GM18951 (cell line): ENCODE measurements around the gene ADTRP.

Experiments used
- POLR2A ChIP-seq: IDR thresholded peaks from 4 replicates; pipeline ENCODE4 v1.6.1; 2011; ENCODE audit warnings: mild to moderate bottlenecking; ENCODE audit not compliant: insufficient read length, insufficient read depth; ENCODE audit errors: extremely low read depth
- in situ Hi-C: fragments of 300-500 bp; cut with MboI; formaldehyde crosslinking; loops from one replicate; pipeline ENCODE4 v1.12.0; 2022; ENCODE audit warnings: low sequenced_read_pairs, mixed read lengths, inconsistent platforms; ENCODE audit not compliant: unreplicated experiment

Gene ADTRP

DNA sequence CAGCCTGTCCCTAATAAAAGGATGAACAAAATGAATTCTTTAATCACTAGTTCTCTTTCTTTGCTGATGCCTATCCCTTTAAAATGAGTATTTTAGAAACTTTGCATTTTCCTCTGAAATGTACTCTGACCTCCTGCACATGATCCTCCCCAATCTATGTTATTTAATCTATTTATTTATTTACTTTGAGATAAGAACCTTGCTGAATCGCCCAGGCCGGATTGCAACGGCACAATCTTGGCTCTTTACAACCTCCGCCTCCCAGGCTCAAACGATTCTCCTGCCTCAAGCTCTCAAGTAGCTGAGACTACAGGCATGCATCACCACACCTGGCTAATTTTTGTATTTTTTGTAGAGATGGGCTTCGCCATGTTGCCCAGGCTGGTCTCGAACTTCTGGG is 27.9 kb downstream of the ADTRP start:
- no peak for TF ChIP-seq POLR2A
- in situ Hi-C loops, result no loop called here

DNA sequence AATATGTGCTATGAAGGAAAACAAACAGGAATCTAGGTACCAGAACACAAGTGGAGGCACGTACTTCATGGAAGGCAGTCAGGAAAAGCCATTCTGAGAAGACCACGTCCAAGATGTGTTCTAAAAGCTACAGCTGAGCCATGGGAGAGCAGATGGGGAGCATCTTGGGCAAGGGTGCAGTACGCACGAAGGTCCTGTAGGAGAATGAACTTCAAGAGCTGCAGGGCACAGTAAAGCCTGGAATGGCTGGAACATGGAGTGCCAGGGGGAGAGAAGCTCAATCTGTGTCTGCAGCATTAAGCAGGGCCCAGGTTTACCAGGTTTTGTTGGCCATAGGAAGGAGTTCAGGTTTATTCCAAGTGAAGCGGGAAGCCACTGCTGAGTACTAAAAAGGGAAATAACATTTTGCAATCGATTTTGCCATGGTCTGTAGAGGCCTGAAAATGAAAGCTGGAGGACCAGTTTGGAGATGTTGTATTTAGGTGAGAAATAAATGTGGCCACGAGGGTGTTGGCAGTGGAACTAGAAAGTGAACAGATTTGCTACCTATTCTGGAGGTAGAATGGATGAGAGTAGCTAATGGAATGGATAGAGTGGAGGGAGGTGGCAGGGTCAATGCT is 29.9 kb downstream of the ADTRP start:
- no peak for TF ChIP-seq POLR2A
- in situ Hi-C loops, result no loop called here

DNA sequence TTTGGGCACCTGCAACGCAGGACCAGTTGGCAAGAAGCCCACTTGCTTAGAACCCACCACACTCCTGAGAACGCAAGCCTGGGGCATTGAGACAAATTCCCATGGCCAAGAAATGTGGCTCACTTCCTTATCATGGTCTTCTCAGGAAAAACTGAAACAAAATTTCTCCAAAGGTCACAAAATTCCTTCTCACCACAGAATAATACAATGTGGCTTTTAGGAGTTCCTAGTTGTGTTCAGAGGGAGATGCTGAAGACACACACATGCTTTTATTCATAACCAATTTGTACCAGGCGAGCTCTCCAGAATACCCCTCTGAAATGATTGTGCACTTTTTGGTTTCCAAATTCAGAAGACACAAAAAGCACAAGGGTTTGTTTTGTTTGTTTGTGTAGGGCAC is 31.6 kb downstream of the ADTRP start:
- in situ Hi-C loops, result no loop called here
- no peak for TF ChIP-seq POLR2A

DNA sequence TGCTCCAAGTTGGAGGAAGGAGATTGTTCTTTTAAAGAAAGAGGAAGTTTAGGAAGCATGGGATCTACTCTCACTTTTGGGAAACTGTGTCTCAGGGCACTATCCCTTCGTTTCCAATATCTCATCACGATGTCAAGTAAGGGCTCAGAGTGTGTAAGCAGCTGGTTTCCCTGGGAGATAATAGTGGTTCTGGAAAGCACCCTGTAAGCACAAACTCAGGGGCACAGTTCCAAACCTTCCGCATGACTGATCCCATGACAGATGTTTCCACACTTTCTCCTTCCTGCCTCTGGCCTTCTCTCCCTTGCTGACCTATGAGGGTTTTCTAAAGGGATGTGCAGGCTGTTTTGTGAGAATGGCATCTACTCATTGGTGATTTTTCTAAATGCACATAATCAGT is 33.9 kb downstream of the ADTRP start:
- no peak for TF ChIP-seq POLR2A
- in situ Hi-C loops, result no loop called here

DNA sequence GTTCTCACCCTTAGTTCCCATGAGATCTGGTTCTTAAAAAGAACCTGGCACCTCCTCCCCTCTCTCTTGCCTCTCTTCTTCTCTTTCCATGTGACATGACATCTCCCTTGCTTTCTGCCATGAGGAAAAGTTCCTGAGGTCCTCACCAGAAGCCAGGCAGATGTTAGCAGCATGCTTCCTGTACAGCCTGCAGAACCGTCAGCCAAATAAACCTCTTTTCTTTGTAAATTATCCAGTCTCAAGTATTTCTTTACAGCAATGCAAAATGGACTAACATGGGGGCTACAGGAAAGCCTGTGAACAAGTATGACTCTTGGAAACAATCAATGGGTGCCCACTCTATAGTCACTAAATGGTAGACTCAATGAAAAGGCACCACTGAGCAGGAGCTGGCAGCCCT is 34.5 kb downstream of the ADTRP start:
- TF ChIP-seq POLR2A, result no peak
- in situ Hi-C loops, result no loop called here

DNA sequence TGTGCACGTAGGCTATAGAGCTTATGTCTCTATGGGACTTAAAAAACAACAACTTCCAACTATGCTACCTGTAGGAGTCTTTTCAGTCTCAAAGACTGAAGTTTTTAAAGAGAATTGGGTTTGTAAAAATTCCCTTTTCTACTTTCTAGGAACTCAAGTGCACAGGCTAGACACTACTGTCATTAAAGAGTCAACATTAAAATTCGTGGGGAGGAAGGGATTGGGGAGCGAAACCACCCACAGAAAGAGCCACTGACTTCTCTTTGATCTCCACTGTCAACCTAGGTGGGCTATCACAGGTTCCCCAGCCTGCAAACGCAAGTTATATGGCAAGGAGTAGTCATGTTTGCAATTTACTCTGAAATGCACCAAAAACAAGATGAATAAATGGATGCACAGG is 37.7 kb downstream of the ADTRP start:
- TF ChIP-seq POLR2A, result no peak
- in situ Hi-C loops, result no loop called here

DNA sequence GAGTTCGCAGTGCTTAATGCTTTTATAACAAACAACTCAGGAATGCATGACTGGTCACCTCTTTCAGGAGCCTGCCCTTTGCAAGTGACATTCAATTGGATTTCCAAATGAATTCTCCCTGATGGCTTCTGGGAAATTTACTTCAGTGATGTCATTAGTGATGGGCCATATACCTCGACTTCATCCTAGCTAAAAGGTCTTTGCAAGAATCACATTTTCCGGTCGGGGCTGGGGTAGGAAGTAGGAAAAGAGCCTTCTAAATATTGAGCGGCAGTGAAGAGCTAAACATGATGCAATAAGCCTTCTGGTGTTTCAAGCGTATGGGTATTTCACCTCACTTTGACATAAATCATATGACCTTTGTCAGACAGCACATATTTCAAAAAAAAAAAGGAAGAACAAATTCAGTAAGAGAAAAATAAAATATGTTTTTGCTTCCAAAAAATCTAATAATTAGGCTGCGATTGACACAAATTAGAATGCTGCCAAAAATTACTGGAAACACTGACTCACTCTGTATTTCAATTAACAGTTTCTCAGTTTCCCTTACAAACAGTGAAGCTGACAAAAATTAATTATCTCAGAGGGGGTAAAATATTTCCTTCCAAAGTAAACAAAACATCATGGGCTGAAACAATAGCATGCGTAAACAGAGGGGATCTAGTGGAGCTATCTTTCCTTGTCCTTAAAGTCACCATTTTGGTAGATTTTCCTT is 39.8 kb downstream of the ADTRP start:
- in situ Hi-C loops, result loop anchor here (10.0 kb wide), 1 partner anchor 96 kb away; no protein-coding TSS in a partner anchor
- TF ChIP-seq POLR2A, result no peak

DNA sequence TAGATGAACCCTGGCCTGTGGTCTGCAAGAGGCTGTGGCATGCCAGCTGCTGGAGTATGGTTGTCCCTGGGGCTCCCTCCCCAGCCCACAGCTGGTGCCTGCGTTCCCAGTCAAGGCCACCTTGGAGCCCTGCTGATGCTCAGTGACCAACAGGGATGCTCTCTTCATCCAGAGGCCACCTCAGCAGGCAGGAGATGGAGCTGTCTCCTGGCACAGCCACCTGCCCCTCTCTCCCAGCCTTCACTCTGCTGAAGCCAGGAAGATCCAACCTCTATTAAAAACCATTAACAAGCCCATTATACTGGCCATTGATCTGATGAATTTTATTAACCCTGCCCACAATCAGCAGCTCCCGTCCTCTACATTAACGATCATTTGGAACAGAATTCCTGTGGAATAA is 40.4 kb downstream of the ADTRP start:
- TF ChIP-seq POLR2A, result no peak

DNA sequence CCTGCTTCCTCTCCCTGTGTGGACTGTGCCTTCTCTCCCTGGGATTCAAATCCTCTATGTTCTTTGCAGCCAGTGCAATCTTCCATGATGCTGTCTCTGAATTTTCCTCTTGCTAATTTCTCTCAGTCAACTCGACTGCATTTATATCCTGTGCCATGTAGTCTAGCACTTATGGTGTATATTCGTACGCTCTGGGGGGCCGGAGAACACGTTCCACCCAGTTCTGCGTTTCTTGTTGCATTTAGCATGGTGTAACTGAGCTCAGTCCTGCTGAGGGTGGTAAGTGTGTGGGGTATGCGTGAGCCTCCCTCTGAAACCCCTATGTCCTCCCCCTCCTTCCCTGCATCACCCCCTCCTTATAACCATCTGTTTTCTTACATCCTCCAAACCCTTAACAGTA is 42.0 kb downstream of the ADTRP start:
- in situ Hi-C loops, result loop anchor here (10.0 kb wide), 1 partner anchor 98 kb away; no protein-coding TSS in a partner anchor
- TF ChIP-seq POLR2A, result no peak

More for the DNA sequence above, 40.4 kb downstream of the ADTRP start:
- in situ Hi-C loops, result loop anchor here (10.0 kb wide), 1 partner anchor 97 kb away; no protein-coding TSS in a partner anchor

DNA sequence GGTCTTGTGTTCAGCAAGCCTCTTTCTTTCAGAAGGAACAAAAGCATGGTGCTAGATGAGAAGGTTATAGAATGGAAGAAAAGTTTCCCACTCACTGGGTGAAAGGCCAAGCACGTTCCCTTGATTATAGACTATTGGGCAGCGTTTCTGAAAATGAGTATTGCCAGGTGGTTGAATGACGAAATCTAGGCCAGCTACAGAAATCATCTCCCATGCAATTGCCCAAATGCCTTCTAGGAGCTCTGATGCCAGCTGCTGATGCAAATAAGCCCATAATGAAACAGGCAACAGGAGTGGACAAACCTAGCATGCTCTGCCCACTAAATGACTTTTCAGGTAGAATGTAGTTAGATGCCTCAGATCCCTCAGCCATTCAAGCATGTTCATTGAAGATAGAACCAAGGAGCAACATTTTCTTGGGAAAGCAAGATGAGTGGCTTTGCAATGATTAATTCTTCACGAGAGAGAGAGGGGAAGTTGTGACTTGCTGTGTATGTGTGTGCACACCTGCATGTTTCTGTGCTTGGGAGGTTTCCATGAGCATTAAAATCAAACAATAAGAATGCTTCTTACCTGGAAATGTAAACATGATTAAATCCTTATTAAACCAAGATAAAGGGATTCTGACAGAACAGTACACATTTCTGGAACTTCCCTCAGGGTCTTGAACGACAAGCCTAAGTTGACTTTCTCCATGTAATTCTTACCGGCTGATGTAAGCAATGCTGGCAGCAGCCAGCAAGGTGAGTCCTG is 43.6 kb downstream of the ADTRP start:
- TF ChIP-seq POLR2A, result no peak

DNA sequence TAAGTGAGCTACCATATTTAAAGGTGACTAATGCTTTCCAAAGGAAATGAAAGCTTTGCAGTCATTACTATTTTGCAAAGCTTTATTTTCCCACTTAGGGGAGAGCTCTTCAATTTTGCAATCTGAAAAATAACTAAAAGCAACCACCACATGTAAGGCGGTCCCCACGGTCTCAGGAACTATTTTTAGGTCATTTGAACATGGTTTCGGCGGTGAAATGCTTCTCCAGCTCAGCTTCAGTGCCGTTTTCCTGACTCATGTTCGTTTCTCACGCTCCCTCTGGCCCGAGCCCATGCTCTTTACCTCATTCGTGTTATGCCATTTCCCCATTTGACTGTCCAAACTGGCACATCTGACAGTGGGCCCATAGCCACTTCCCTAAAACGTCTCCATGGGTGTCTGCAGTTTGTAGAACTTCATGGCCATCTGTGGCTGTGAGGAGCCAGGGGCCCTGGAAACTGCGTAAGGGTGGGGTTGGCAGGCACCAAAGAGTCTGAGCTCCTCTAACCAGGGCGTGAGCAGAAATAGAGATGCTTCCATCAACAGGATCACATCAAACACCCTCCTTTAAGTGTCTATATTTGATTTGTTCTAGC is 46.5 kb downstream of the ADTRP start:
- TF ChIP-seq POLR2A, result no peak
- in situ Hi-C loops, result loop anchor here (10.0 kb wide), 1 partner anchor 103 kb away; no protein-coding TSS in a partner anchor

More for the DNA sequence above, 43.6 kb downstream of the ADTRP start:
- in situ Hi-C loops, result loop anchor here (10.0 kb wide), 1 partner anchor 100 kb away; no protein-coding TSS in a partner anchor

DNA sequence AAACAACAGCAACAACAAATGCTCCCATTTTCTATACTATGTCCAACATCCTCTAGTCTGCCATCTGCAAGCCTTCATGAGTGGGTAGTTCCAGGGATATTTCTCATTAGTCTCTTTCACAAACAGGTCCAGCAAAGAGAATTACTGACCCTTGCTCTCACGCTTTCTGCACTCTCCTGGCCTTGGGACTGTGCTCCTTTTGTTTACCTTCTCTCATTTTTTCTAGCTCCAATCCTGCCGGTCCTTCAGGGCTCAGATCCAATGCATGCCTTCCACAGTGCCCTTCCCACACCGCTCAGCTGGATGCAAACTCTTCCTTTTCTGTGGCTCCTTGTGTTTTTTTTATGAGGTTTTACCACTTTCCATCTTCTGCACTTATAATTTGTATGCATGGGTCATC is 47.2 kb downstream of the ADTRP start:
- in situ Hi-C loops, result loop anchor here (10.0 kb wide), 1 partner anchor 103 kb away; no protein-coding TSS in a partner anchor
- no peak for TF ChIP-seq POLR2A

DNA sequence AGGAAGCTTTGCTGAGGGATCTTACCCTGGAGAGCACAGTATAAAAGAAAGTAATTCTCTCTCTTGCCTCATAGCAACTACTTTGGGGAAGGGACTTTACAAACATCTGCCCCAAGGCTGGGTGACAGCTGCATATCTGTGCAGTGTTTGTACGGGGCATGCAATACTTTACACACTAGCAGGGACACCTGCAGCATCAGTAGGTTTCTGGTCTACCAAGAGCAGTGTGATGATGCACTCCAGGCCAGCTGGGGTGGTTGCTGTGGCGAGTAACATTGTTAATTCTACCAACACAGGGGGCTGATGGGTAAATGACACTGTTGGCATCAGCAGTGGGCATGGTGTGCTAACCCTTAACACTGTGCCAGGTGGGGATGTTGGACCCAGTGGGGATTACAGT is 48.0 kb downstream of the ADTRP start:
- in situ Hi-C loops, result loop anchor here (10.0 kb wide), 1 partner anchor 104 kb away; no protein-coding TSS in a partner anchor
- no peak for TF ChIP-seq POLR2A

DNA sequence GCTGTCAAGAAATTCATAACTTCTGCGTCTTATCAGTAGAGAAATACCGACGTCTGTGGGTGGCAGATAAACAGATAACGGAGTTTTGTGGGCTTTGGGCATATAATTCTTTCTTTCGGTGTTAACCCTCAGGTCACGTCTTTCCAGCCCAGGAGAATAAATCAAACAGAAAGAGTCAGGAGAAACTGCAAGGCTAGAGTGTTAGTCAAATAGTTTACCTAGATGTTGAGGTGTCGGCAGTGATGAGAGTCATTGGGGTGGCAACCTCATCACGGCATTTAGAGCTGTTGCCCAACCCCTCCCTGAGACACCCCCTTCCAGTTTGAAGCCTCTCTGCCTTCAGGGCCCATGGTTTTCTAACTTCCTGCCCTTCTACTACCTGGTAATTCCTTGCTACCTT is 49.5 kb downstream of the ADTRP start:
- in situ Hi-C loops, result no loop called here
- TF ChIP-seq POLR2A, result no peak
